Spleen (tissue), 7 donors: ENCODE measurements around the gene TEX11.

ENCODE experiments used
- CTCF ChIP-seq, 11 experiments: fragments of 200-600 bp in 7 of 11; fragments of 450-650 bp in 4 of 11; sonication (generic) in 4 of 11; IDR thresholded peaks in 8 of 11; conservative IDR thresholded peaks in 3 of 11; 1 replicate in 7 of 11; 2 replicates in 4 of 11; pipeline versions ENCODE4 v1.4.0 to v1.8.0; 2016 to 2021; ENCODE audit warnings: antibody characterized with exemption in 11 of 11, inconsistent platforms in 4 of 11, mild to moderate bottlenecking in 1 of 11
- POLR2A ChIP-seq, 3 donors: fragments of 450-650 bp; IDR thresholded peaks; one replicate each; pipeline ENCODE4 v1.5.1; 2017; ENCODE audit warnings: antibody characterized with exemption in 3 of 3, mild to moderate bottlenecking in 1 of 3
- POLR2AphosphoS5 ChIP-seq, 3 donors: sonication (generic); formaldehyde crosslinking; IDR thresholded peaks; one replicate each; pipeline ENCODE4 v1.5.1; 2017; ENCODE audit warnings: antibody characterized with exemption in 3 of 3
- donor health status: DM: no; HTN: no; CAD: no; lungs with moderate emphysema.
- donor health status: DM: no; HTN: no; CAD: no.
- donor health status: DM: no; HTN: no; CAD: no.

- TF ChIP-seq CTCF (IDR thresholded peaks at IDR 0.05 in 8 of 11, conservative IDR thresholded peaks at IDR 0.05 in 3 of 11) (no peak), POLR2A (IDR thresholded peaks at IDR 0.05) (no peak), POLR2AphosphoS5 (IDR thresholded peaks at IDR 0.05) (no peak)
These were observed 146.2 kb downstream of the TEX11 start for GRCh38 chrX:70762285-70762684.
